ENCODE data around the gene FAM118A. TPM values are rescaled to one million over a fixed set of nuclear protein-coding genes. Genes with fewer than 3 reads are reported as not detected.

The FAM118A gene
- total RNA-seq, 2 donors from 2014 or later: 60.8 to 215 TPM

- no peak overlapping the region for H3K27ac ChIP-seq
- intact Hi-C loops (cut with DNase I): no loop called here
- no peak overlapping the region for H3K4me3 ChIP-seq
- DNase-seq (ENCODE audit: low spot score): peak; percentile 54
- peak; percentile 70 for TF ChIP-seq POLR2A (IDR thresholded peaks at IDR 0.05)
- TF ChIP-seq, protein P1, sequence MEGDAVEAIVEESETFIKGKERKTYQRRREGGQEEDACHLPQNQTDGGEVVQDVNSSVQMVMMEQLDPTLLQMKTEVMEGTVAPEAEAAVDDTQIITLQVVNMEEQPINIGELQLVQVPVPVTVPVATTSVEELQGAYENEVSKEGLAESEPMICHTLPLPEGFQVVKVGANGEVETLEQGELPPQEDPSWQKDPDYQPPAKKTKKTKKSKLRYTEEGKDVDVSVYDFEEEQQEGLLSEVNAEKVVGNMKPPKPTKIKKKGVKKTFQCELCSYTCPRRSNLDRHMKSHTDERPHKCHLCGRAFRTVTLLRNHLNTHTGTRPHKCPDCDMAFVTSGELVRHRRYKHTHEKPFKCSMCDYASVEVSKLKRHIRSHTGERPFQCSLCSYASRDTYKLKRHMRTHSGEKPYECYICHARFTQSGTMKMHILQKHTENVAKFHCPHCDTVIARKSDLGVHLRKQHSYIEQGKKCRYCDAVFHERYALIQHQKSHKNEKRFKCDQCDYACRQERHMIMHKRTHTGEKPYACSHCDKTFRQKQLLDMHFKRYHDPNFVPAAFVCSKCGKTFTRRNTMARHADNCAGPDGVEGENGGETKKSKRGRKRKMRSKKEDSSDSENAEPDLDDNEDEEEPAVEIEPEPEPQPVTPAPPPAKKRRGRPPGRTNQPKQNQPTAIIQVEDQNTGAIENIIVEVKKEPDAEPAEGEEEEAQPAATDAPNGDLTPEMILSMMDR (IDR thresholded peaks at IDR 0.05): no peak
- peak; percentile 53 for TF ChIP-seq POLR2AphosphoS5 (IDR thresholded peaks at IDR 0.05)
- 34% methylated on average over 18 of the region's 18 CpGs for WGBS
- no peaks in the 10 kb centered on the region for H3K36me3 ChIP-seq
- peaks cover 5% of the 10 kb centered on the region for H3K4me1 ChIP-seq (replicated peaks)
- no peaks in the 10 kb centered on the region for H3K9me3 ChIP-seq
- no peaks in the 10 kb centered on the region for H3K27me3 ChIP-seq (replicated peaks; ENCODE audit: insufficient read depth)
Measured at GRCh38 chr22:45290410-45290936, 19.3 kb upstream of the FAM118A start.

GRCh38 chr22:45291061-45291930 is 18.4 kb upstream of the FAM118A start:
- 81% methylated on average over 8 of the region's 8 CpGs for WGBS
- no peaks in the 10 kb centered on the region for H3K9me3 ChIP-seq
- no peaks in the 10 kb centered on the region for H3K27me3 ChIP-seq (replicated peaks; ENCODE audit: insufficient read depth)
- H3K4me1 ChIP-seq (replicated peaks): no peaks in the 10 kb centered on the region
- no peaks in the 10 kb centered on the region for H3K36me3 ChIP-seq
- no peak overlapping the region for H3K27ac ChIP-seq
- intact Hi-C loops (cut with DNase I): no loop called here
- H3K4me3 ChIP-seq: no peak overlapping the region
- TF ChIP-seq POLR2A (IDR thresholded peaks at IDR 0.05) (no peak), POLR2AphosphoS5 (IDR thresholded peaks at IDR 0.05) (no peak)
- TF ChIP-seq, protein P1 (IDR thresholded peaks at IDR 0.05): no peak
- DNase-seq (ENCODE audit: low spot score): no peak

- Histone ChIP-seq H3K4me1 (replicated peaks) (no peaks in the 10 kb centered on the region), H3K27me3 (replicated peaks; ENCODE audit: insufficient read depth) (no peaks in the 10 kb centered on the region), H3K9me3 (no peaks in the 10 kb centered on the region), H3K27ac (no peak overlapping the region), H3K4me3 (no peak overlapping the region), H3K36me3 (no peaks in the 10 kb centered on the region)
- no peak for DNase-seq (ENCODE audit: low spot score)
- no peak for TF ChIP-seq POLR2AphosphoS5 (IDR thresholded peaks at IDR 0.05)
- TF ChIP-seq, protein P1 (IDR thresholded peaks at IDR 0.05): no peak
- no peak for TF ChIP-seq POLR2A (IDR thresholded peaks at IDR 0.05)
- WGBS: 94% methylated on average over 5 of the region's 9 CpGs
- intact Hi-C loops (cut with DNase I): no loop called here
Measured at GRCh38 chr22:45291931-45292290, 17.8 kb upstream of the FAM118A start.

DNA sequence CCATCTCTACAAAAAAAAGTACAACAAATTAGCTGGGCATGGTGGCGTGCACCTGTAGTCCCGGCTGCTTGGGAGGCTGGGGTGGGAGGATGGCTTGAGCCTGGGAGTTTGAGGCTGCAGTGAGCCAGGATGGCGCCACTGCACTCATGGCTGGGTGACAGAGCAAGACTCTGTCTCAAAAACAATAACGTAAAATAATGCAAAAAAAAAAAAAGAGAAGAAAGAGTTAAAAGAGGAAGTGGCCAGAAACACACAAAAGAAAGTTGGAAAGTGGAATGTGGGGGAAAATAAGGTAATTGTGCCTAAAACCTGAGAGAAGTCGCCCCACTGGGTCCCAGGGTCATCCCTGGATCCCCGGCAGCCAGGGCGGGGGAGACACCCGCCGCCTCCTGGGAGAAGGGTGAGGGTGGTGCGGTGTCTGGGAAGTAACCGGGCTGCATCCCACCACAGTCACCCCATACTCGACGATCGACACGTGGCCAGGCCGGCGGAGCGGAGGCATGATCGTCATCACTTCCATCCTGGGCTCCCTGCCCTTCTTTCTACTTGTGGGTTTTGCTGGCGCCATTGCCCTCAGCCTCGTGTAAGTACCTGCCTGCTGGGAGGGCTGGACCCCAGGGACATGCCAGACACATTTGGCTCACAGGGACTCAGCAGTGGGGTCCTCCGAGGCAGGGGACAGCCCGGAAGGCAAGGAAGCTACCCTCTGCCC is 16.8 kb upstream of the FAM118A start:
- no peak for DNase-seq (ENCODE audit: low spot score)
- 46% methylated on average over 23 of the region's 23 CpGs for WGBS
- intact Hi-C loops (cut with DNase I): no loop called here

More for the DNA sequence above, 16.8 kb upstream of the FAM118A start:
- H3K27ac ChIP-seq: no peak overlapping the region
- H3K4me1 ChIP-seq (replicated peaks): no peaks in the 10 kb centered on the region
- no peak for TF ChIP-seq POLR2A (IDR thresholded peaks at IDR 0.05)
- TF ChIP-seq, protein P1 (IDR thresholded peaks at IDR 0.05): no peak
- no peak for TF ChIP-seq POLR2AphosphoS5 (IDR thresholded peaks at IDR 0.05)
- H3K4me3 ChIP-seq: no peak overlapping the region
- no peaks in the 10 kb centered on the region for H3K36me3 ChIP-seq
- no peaks in the 10 kb centered on the region for H3K9me3 ChIP-seq
- no peaks in the 10 kb centered on the region for H3K27me3 ChIP-seq (replicated peaks; ENCODE audit: insufficient read depth)

Measured in prostate gland (tissue), 2 donors.